HCT116 (cell line): ENCODE data around the gene TRMT1. TPM values are rescaled to one million over a fixed set of nuclear protein-coding genes. Genes with fewer than 3 reads are reported as not detected.
A peak's percentile ranks its signal among the peaks of the same experiment; 100 is the strongest.

ENCODE experiments used
- ATAC-seq: fragments of 200-7000 bp; cut with Tn5 transposase; 2 replicates; pipeline ENCODE4 v1.9.1; 2020; ENCODE audit warnings: mild to moderate bottlenecking, moderate library complexity
- BruUV-seq: library from RNA; stranded (reverse); fragments of 400-500 nt; replicated peaks from 2 replicates; lab custom pipeline; 2021; lab: Mats Ljungman, UMichigan
- CTCF ChIA-PET: fragments of 300-600 bp; sonication (Branson Sonifier 250); formaldehyde crosslinking; loops from one replicate; lab custom pipeline; 2021; ENCODE audit warnings: antibody characterized with exemption; lab: Charles Lee
- POLR2A ChIA-PET: fragments of 300-600, 350-600 bp; sonication (Branson Sonifier 250); formaldehyde crosslinking; loops from one replicate; lab custom pipeline; 2021; ENCODE audit warnings: antibody characterized with exemption; lab: Charles Lee
- RAD21 ChIA-PET, 2 experiments: fragments of 300-600 bp; sonication (Branson Sonifier 250); formaldehyde crosslinking; loops; one replicate each; lab custom pipeline; 2023; ENCODE audit warnings: low total read pairs in 2 of 2; ENCODE audit not compliant: uncharacterized antibody in 2 of 2, unreplicated experiment in 2 of 2, low non-redundant PET in 1 of 2; lab: Charles Lee
- DNase-seq: peaks from one replicate; pipeline ENCODE4 v3.0.0-alpha.2; 2010; ENCODE audit warnings: low read depth, low spot score
- H2AFZ ChIP-seq: fragments of 200-600 bp; shearing (Covaris generic), sonication (generic); 2 replicates; pipeline ENCODE4 v1.6.1; 2017; ENCODE audit warnings: low read depth, mixed run types, mixed read lengths, antibody characterized with exemption, low read length; ENCODE audit not compliant: poor library complexity, severe bottlenecking
- H3K27ac ChIP-seq: 2 replicates; pipeline ENCODE4 v1.5.1; 2012; ENCODE audit warnings: low read depth, low read length
- H3K27me3 ChIP-seq: fragments of 200-600 bp; sonication (generic); 2 replicates; pipeline ENCODE4 v1.6.1; 2016; ENCODE audit warnings: mixed run types, low read length, mixed read lengths; ENCODE audit not compliant: insufficient read depth
- H3K36me3 ChIP-seq, 2 experiments: fragments of 200-500 bp in 1 of 2; fragments of 200-600 bp in 1 of 2; sonication (Bioruptor generic) in 1 of 2; sonication (generic) in 1 of 2; 2 replicates each; pipeline versions ENCODE4 v1.5.1 to v1.6.1; 2014 to 2016; ENCODE audit warnings: low read length in 2 of 2, inconsistent platforms in 1 of 2, mixed read lengths in 1 of 2, mixed run types in 1 of 2; ENCODE audit not compliant: insufficient read depth in 2 of 2, control insufficient read depth in 1 of 2
- H3K4me1 ChIP-seq, 2 experiments: fragments of 200-600 bp in 1 of 2; sonication (generic) in 1 of 2; 2 replicates each; pipeline versions ENCODE4 v1.5.1 to v1.6.1; 2012 to 2017; ENCODE audit warnings: low read length in 2 of 2, inconsistent platforms in 1 of 2, mild to moderate bottlenecking in 1 of 2, mixed read lengths in 1 of 2, mixed run types in 1 of 2, moderate library complexity in 1 of 2; ENCODE audit not compliant: insufficient read depth in 2 of 2, control insufficient read depth in 1 of 2
- H3K4me2 ChIP-seq: fragments of 200-600 bp; sonication (generic); 2 replicates; pipeline ENCODE4 v1.6.1; 2017; ENCODE audit warnings: mixed run types, low read length, mixed read lengths
- H3K4me3 ChIP-seq, 2 experiments: fragments of 200-600 bp in 1 of 2; sonication (generic) in 1 of 2; replicated peaks in 1 of 2; 2 replicates each; pipeline ENCODE4 v1.5.1; 2011 to 2016; ENCODE audit warnings: low read length in 2 of 2, control low read depth in 1 of 2, low read depth in 1 of 2, mild to moderate bottlenecking in 1 of 2, mixed read lengths in 1 of 2, mixed run types in 1 of 2
- H3K79me2 ChIP-seq: fragments of 200-600 bp; sonication (generic); 2 replicates; pipeline ENCODE4 v1.6.1; 2017; ENCODE audit warnings: mild to moderate bottlenecking, mixed run types, low read length, moderate library complexity, mixed read lengths; ENCODE audit not compliant: insufficient read depth
- H3K9ac ChIP-seq: fragments of 200-600 bp; sonication (generic); 2 replicates; pipeline ENCODE4 v1.6.1; 2016; ENCODE audit warnings: low read length, mixed read lengths
- H3K9me2 ChIP-seq: fragments of 200-600 bp; sonication (generic), shearing (Covaris generic); 2 replicates; pipeline ENCODE4 v1.6.1; 2017; ENCODE audit warnings: mixed run types, mild to moderate bottlenecking, moderate library complexity; ENCODE audit not compliant: insufficient read depth
- H3K9me3 ChIP-seq, 2 experiments: fragments of 200-500 bp in 1 of 2; fragments of 200-600 bp in 1 of 2; sonication (Bioruptor generic) in 1 of 2; sonication (generic) in 1 of 2; 2 replicates each; pipeline ENCODE4 v1.6.1; 2014 to 2017; ENCODE audit warnings: low read length in 2 of 2, mixed read lengths in 2 of 2, inconsistent platforms in 1 of 2, low read depth in 1 of 2, mild to moderate bottlenecking in 1 of 2, mixed run types in 1 of 2, moderate library complexity in 1 of 2; ENCODE audit not compliant: control insufficient read depth in 1 of 2, insufficient read depth in 1 of 2
- H4K20me1 ChIP-seq: fragments of 200-600 bp; sonication (generic), shearing (Covaris generic); 2 replicates; pipeline ENCODE4 v1.6.1; 2017; ENCODE audit warnings: mixed run types, mild to moderate bottlenecking, moderate library complexity; ENCODE audit not compliant: insufficient read depth
- CBX3 ChIP-seq: IDR thresholded peaks from 2 replicates; pipeline ENCODE4 v1.6.1; 2012; ENCODE audit warnings: low read depth
- CEBPB ChIP-seq: IDR thresholded peaks from 2 replicates; pipeline ENCODE4 v1.6.1; 2012; ENCODE audit warnings: low read depth
- ELF1 ChIP-seq: IDR thresholded peaks from 2 replicates; pipeline ENCODE4 v1.6.1; 2012; ENCODE audit warnings: low read depth, borderline replicate concordance
- EZH2 ChIP-seq: fragments of 200-600 bp; sonication (generic); IDR thresholded peaks from 2 replicates; pipeline ENCODE4 v1.6.1; 2017; ENCODE audit warnings: antibody characterized with exemption, mixed run types
- FOSL1 ChIP-seq: IDR thresholded peaks from 2 replicates; pipeline ENCODE4 v1.6.1; 2012; ENCODE audit warnings: low read depth
- JUND ChIP-seq: IDR thresholded peaks from 2 replicates; pipeline ENCODE4 v1.6.1; 2012
- POLR2AphosphoS5 ChIP-seq: IDR thresholded peaks from 2 replicates; pipeline ENCODE4 v1.6.1; 2011; ENCODE audit warnings: mild to moderate bottlenecking, low read depth, low read length, moderate library complexity
- RAD21 ChIP-seq: IDR thresholded peaks from 2 replicates; pipeline ENCODE4 v1.6.1; 2012; ENCODE audit warnings: low read depth, mild to moderate bottlenecking
- REST ChIP-seq: IDR thresholded peaks from 2 replicates; pipeline ENCODE4 v1.6.1; 2012; ENCODE audit warnings: low read depth
- SP1 ChIP-seq: IDR thresholded peaks from 2 replicates; pipeline ENCODE4 v1.6.1; 2012; ENCODE audit warnings: low read depth
- SRF ChIP-seq: IDR thresholded peaks from 2 replicates; pipeline ENCODE4 v1.6.1; 2012; ENCODE audit warnings: low read depth
- ZNF274 ChIP-seq: fragments of 200-500 bp; sonication (Bioruptor generic); IDR thresholded peaks from 2 replicates; pipeline ENCODE4 v1.6.1; 2014; ENCODE audit warnings: mild to moderate bottlenecking, low read depth, low read length, inconsistent platforms
- intact Hi-C: fragments of 100-400 bp; cut with micrococcal nuclease; formaldehyde crosslinking; loops from 2 replicates; pipeline ENCODE4 v1.10.0; 2022
- total RNA-seq: library from RNA; stranded (reverse); gene quantifications from one replicate; pipeline ENCODE4 v1.2.1, GENCODE V29; 2021; ENCODE audit not compliant: unreplicated experiment
- TF ChIP-seq, protein P1 (sequence below): IDR thresholded peaks from 2 replicates; pipeline ENCODE4 v1.6.1; 2012
- TF ChIP-seq, protein P2 (sequence below), 3 experiments: fragments of 200-600 bp in 1 of 3; sonication (generic) in 1 of 3; IDR thresholded peaks in 2 of 3; conservative IDR thresholded peaks in 1 of 3; 2 replicates each; pipeline ENCODE4 v1.5.1; 2012 to 2017; ENCODE audit warnings: low read depth in 2 of 3, low read length in 2 of 3, antibody characterized with exemption in 1 of 3, borderline replicate concordance in 1 of 3, control low read depth in 1 of 3, mild to moderate bottlenecking in 1 of 3, mixed read lengths in 1 of 3, mixed run types in 1 of 3, moderate library complexity in 1 of 3; ENCODE audit not compliant: insufficient read depth in 1 of 3

Gene TRMT1
- total RNA-seq, 1 experiment from 2014 or later: 84.4 TPM

- no peak for TF ChIP-seq REST
- TF ChIP-seq SP1: no peak
- TF ChIP-seq RAD21: no peak
- TF ChIP-seq JUND: no peak
- TF ChIP-seq CBX3: no peak
Measured at GRCh38 chr19:13100031-13100588, 16.4 kb downstream of the TRMT1 start (continued).

DNA sequence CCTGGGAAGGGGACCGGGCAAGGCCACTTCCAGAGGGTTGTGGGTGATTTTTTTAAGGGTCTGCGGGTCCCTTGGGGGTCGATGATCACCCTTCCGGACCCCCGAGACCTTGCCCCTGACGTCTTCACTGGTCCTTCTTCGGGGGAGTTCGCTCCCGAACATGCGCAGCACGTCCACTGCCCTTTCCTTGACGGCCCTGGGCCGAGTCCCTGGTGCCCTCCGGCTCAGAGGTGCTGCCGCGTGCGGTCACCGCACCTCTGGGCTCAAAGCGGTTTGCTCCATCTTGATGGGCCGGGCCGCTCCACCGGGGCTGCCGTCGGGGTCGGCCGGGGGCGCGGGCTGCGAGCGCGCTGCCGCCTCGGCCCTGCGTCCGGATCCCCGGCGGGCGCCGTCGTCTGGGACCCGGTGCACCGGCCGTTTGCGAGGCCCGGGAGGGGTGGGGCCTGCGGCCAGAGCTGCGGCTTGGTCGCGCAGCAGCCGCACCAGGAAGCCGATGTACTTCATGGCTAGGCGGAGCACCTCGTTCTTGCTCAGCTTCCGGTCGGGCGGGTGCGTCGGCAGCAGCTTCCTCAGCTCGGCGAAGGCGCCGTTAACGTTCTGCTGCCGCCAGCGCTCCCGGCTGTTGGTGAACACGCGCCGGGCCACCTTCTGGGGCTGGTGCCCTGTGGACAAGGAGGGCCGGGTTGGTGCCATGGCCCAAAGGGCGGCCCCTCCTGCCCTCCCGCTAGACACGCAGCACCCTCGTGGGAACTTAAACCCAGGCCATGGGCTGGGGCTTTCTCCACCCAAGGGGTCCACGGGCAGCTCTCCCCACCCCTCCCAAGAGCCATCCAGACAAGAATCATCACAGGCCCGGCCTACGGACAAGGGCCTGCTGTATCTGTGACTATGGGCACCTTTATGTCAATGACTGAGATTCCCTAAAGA lies 17.2 kb downstream of the TRMT1 start:
- no peaks in the 10 kb centered on the region for H3K9me3 ChIP-seq
- H3K79me2 ChIP-seq: no peaks in the 10 kb centered on the region
- no TSS peak for BruUV-seq
- no peaks in the 10 kb centered on the region for H4K20me1 ChIP-seq
- intact Hi-C loops: no loop called here
- ChIA-PET POLR2A (no interaction called here), CTCF (no interaction called here), RAD21 (no interaction called here)
- H3K4me3 ChIP-seq: no peak overlapping the region
- H3K4me2 ChIP-seq: peak overlapping the region; percentile 74; the same call in 1 of the 2 replicates
- no peak overlapping the region for H2AFZ ChIP-seq
- no peak for ATAC-seq
- DNase-seq: no peak
- no peak overlapping the region for H3K9ac ChIP-seq
- no peaks in the 10 kb centered on the region for H3K9me2 ChIP-seq
- H3K4me1 ChIP-seq: peaks cover 4 to 45% of the 10 kb centered on the region in 2 experiments; a peak in 3 of 4 replicates
- no peak overlapping the region for H3K27ac ChIP-seq
- H3K36me3 ChIP-seq: no peaks in the 10 kb centered on the region
- H3K27me3 ChIP-seq: no peaks in the 10 kb centered on the region
- TF ChIP-seq SRF (no peak), FOSL1 (no peak), EZH2 (no peak), REST (no peak), ZNF274 (no peak), POLR2AphosphoS5 (no peak), ELF1 (no peak), CEBPB (no peak), JUND (no peak)
- TF ChIP-seq, protein P1, sequence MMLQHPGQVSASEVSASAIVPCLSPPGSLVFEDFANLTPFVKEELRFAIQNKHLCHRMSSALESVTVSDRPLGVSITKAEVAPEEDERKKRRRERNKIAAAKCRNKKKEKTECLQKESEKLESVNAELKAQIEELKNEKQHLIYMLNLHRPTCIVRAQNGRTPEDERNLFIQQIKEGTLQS: no peak
- TF ChIP-seq, protein P2, sequence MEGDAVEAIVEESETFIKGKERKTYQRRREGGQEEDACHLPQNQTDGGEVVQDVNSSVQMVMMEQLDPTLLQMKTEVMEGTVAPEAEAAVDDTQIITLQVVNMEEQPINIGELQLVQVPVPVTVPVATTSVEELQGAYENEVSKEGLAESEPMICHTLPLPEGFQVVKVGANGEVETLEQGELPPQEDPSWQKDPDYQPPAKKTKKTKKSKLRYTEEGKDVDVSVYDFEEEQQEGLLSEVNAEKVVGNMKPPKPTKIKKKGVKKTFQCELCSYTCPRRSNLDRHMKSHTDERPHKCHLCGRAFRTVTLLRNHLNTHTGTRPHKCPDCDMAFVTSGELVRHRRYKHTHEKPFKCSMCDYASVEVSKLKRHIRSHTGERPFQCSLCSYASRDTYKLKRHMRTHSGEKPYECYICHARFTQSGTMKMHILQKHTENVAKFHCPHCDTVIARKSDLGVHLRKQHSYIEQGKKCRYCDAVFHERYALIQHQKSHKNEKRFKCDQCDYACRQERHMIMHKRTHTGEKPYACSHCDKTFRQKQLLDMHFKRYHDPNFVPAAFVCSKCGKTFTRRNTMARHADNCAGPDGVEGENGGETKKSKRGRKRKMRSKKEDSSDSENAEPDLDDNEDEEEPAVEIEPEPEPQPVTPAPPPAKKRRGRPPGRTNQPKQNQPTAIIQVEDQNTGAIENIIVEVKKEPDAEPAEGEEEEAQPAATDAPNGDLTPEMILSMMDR (IDR thresholded peaks at IDR 0.05 in 2 of 3, conservative IDR thresholded peaks at IDR 0.05 in 1 of 3; ENCODE audit: borderline replicate concordance in 1 of 3, insufficient read depth in 1 of 3, low read depth in 2 of 3, low read length in 2 of 3): no peak
